ENCODE data around the gene CELSR1.
"Not testable (repeated sequence)": the region's sequence is repeated elsewhere in the genome, so short reads cannot be mapped to it uniquely, and the experiment has no call there.

CELSR1 gene

GRCh38 chr22:46415776-46416519 is 121.5 kb downstream of the CELSR1 start:
- no peak for DNase-seq

DNA sequence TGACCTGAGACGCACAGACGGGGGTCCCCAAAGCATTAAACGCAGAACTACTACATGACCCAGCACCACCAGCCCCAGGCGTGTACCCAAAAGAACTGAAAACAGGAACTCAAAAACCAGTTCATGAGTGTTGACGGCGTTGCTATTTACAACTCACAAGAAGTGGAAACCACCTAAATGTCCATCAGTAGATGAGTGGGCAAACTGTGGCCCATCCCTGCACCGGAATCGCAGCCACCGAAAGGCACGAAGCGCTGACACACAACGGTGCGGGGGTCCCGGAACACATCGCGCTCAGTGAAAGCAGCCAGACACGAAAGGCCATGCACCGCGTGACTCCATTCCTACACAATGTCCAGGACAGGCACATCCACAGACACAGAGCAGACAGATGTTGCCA is 122.7 kb downstream of the CELSR1 start:
- DNase-seq: no peak

DNA sequence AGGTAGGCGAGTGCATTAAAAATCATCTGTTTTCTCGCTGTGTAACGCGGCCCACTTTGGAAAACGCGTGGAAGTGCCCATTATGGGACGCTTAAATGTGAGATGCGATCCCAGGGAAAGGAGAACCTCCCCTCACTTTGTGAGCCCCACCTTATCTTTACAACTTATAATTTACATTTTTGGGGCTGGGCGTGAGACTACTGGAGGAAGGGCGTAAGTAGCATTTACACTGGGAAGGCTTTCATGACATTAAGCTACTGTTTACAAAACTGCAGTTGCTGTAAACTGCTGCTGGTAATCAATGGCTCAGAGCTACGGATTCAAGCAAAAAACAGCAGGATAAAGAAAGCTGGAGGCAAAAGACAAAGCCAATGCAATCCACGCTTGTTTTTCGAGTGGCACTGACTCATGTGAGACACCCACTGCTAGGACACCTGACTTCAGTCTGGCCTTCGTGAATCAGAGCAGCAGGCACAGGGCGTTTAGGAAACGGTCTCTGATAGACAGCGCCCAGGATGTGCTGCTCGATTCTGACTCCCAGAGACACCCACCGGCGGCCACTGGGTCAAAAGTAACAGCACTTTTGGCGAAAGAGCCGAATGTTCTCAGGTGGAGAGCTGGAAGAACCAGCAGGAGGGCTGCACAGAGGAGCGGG is 123.6 kb downstream of the CELSR1 start:
- no peak for DNase-seq

DNA sequence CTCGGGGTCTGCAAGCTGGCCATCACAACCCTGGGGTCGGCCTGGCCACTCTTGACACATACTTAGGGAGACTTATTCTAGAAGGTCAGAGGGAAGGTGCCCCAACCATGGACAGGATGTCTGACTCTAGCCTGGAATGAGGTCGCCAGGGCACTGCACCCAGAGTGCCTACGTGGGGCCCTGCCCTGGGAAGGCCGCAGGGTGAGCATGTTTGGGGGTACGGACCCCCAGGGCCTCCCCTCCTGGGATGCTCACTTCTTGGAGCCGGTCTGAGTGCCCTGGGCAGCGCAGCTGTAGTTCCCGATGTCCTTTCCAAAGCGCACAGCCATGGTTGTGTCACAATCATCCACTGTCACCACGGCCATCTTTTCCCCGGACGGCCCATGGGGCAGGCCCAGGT is 126.1 kb downstream of the CELSR1 start:
- DNase-seq: no peak

DNA sequence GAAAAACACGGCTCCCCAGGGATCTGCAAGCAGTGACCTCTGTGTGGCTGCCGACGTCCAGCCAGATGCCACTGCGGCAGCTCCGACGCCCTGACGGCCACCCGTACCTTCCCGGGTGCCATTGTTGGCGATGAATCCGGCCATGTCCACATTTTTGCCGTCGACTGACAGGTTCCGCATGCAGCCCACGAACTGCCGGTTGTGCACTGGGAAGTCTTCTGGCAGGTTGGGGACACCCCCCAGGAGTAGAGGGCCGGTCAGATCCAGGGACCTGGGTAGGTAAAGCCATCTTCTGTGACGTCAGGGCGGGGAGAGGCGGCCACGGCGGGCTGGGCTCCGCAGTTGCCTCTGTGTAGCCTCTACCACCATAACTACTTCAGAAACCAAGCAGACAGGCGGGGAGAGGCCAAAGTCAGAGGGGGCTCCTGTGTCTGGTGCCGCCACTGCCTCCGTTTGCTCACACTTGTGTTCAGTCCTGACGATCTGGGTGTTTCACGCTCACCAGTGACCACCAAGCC is 127.1 kb downstream of the CELSR1 start:
- DNase-seq: no peak

GRCh38 chr22:46409631-46410210 is 127.7 kb downstream of the CELSR1 start:
- DNase-seq: no peak

GRCh38 chr22:46408568-46409506 is 128.6 kb downstream of the CELSR1 start:
- no peak for DNase-seq

- DNase-seq: no peak
These were observed 129.7 kb downstream of the CELSR1 start for GRCh38 chr22:46407748-46408147.

- no peak for DNase-seq
These were observed 130.6 kb downstream of the CELSR1 start for GRCh38 chr22:46406791-46407190.

- no peak for DNase-seq
These were observed 131.1 kb downstream of the CELSR1 start for GRCh38 chr22:46406349-46406748.

GRCh38 chr22:46405901-46406300 is 131.5 kb downstream of the CELSR1 start:
- no peak for DNase-seq

- not testable (repeated sequence) for DNase-seq
These were observed 133.5 kb downstream of the CELSR1 start for GRCh38 chr22:46403880-46404279.

GRCh38 chr22:46402505-46402904 is 134.9 kb downstream of the CELSR1 start:
- DNase-seq: no peak

- DNase-seq: no peak
These were observed 136.1 kb downstream of the CELSR1 start for GRCh38 chr22:46401370-46401769.

GRCh38 chr22:46399251-46400024 is 138.0 kb downstream of the CELSR1 start:
- DNase-seq: no peak

- DNase-seq: no peak
These were observed 139.5 kb downstream of the CELSR1 start for GRCh38 chr22:46397951-46398350.

DNA sequence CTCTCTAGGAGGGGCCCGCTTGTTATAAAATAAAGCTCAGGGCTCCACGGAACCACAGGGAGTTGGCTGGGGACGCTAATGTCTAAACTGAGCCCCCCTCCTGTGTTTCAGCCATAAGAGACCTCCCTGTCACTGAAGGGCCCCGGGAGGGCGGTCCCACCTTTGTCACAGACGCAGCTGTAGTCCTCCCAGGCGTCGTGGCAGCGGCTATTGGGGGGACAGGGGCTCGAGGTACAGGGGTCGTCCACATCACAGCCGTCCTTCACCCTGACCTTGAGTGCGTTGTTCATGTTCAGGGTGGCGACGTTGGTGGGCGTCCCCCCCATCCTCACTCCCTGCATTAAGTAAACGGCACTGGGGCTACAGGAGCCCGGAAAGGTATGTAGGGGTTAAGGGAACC is 139.9 kb downstream of the CELSR1 start:
- DNase-seq: no peak

DNA sequence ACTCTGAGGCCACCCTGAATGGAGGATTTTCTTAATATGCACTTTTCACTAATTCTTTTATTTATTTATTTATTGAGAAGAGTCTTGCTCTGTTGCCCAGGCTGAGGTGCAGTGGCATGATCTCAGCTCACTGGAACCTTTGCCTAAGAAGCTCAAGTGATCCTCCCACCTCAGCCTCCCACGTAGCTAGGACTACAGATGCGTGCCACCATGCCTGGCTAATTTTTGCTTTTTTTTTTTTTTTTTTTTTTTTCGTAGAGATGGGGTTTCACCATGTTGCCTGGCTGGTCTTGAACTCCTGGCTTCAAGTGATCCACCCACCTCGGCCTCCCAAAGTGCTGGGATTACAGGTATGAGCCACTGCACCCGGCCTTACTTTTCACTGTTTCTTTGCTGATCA is 140.4 kb downstream of the CELSR1 start:
- DNase-seq: not testable (repeated sequence)

GRCh38 chr22:46395145-46395544 is 142.3 kb downstream of the CELSR1 start:
- DNase-seq: no peak

GRCh38 chr22:46394622-46395021 is 142.8 kb downstream of the CELSR1 start:
- DNase-seq: no peak

DNA sequence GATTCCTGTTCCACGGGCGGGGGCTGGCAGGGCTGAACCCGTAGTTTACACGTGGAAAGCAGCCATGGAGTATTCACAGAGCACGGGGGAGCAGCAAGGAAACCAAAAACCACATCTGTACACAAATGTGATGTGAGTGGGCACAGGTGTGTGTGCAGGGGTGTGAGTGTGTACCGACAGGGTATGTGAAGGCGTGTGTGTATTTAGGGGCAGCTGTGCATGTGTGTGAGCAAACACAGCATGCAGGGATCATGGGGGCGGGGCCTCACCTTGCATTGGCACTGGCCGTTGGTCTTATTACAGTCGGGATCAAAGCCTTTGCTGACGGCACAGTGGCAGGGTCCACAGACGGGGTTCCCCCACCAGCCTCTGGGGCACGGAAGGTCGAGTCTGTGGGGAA is 143.5 kb downstream of the CELSR1 start:
- DNase-seq: no peak
